ENCODE data around the gene ADCK2.
"Not testable (repeated sequence)": the region's sequence is repeated elsewhere in the genome, so short reads cannot be mapped to it uniquely, and the experiment has no call there.

Gene ADCK2

GRCh38 chr7:140669352-140669751, 3.4 kb upstream of the ADCK2 start:
- no peak for TF ChIP-seq CTCF (IDR thresholded peaks at IDR 0.05; ENCODE audit: control insufficient read depth, extremely low read depth, insufficient read depth)
- no peak for DNase-seq (ENCODE audit: low read depth)
- H3K4me3 ChIP-seq (ENCODE audit: low read depth, low read length): no peak overlapping the region

- not testable (repeated sequence) for DNase-seq (ENCODE audit: low read depth)
Observed at GRCh38 chr7:140669862-140670261, 2.9 kb upstream of the ADCK2 start.

GRCh38 chr7:140670343-140670935, 2.3 kb upstream of the ADCK2 start:
- no peak overlapping the region for H3K4me3 ChIP-seq (ENCODE audit: low read depth, low read length)
- DNase-seq (ENCODE audit: low read depth): no peak
- TF ChIP-seq CTCF (IDR thresholded peaks at IDR 0.05; ENCODE audit: control insufficient read depth, extremely low read depth, insufficient read depth): no peak

More at GRCh38 chr7:140669862-140670261, 2.9 kb upstream of the ADCK2 start:
- H3K4me3 ChIP-seq (ENCODE audit: low read depth, low read length): not testable (repeated sequence)

GRCh38 chr7:140671966-140672365, 779 bp upstream of the ADCK2 start:
- no peak for TF ChIP-seq CTCF (IDR thresholded peaks at IDR 0.05; ENCODE audit: control insufficient read depth, extremely low read depth, insufficient read depth)
- no peak overlapping the region for H3K4me3 ChIP-seq (ENCODE audit: low read depth, low read length)
- DNase-seq (ENCODE audit: low read depth): no peak

- peak overlapping the region; percentile 65 for H3K4me3 ChIP-seq (ENCODE audit: low read depth, low read length)
- TF ChIP-seq CTCF (IDR thresholded peaks at IDR 0.05; ENCODE audit: control insufficient read depth, extremely low read depth, insufficient read depth): no peak
- DNase-seq (ENCODE audit: low read depth): no peak
Observed at GRCh38 chr7:140673063-140673773, 473 bp downstream of the ADCK2 start.

GRCh38 chr7:140673774-140674155, 1.0 kb downstream of the ADCK2 start:
- peak overlapping the region; percentile 65 for H3K4me3 ChIP-seq (ENCODE audit: low read depth, low read length)
- TF ChIP-seq CTCF (IDR thresholded peaks at IDR 0.05; ENCODE audit: control insufficient read depth, extremely low read depth, insufficient read depth): no peak
- no peak for DNase-seq (ENCODE audit: low read depth)

GRCh38 chr7:140674356-140674800, 1.6 kb downstream of the ADCK2 start:
- H3K4me3 ChIP-seq (ENCODE audit: low read depth, low read length): peak overlapping the region; percentile 65
- no peak for DNase-seq (ENCODE audit: low read depth)
- TF ChIP-seq CTCF (IDR thresholded peaks at IDR 0.05; ENCODE audit: control insufficient read depth, extremely low read depth, insufficient read depth): no peak
